Fibroblast of gingiva (primary cell): ENCODE data around the gene TRAPPC14.
A peak's percentile ranks its signal among the peaks of the same experiment; 100 is the strongest.
"Not testable (repeated sequence)": the region's sequence is repeated elsewhere in the genome, so short reads cannot be mapped to it uniquely, and the experiment has no call there.

Experiments used
- DNase-seq: peaks from one replicate; pipeline ENCODE4 v3.0.0-alpha.2; 2011; ENCODE audit warnings: low read depth

TRAPPC14 gene, protein sequence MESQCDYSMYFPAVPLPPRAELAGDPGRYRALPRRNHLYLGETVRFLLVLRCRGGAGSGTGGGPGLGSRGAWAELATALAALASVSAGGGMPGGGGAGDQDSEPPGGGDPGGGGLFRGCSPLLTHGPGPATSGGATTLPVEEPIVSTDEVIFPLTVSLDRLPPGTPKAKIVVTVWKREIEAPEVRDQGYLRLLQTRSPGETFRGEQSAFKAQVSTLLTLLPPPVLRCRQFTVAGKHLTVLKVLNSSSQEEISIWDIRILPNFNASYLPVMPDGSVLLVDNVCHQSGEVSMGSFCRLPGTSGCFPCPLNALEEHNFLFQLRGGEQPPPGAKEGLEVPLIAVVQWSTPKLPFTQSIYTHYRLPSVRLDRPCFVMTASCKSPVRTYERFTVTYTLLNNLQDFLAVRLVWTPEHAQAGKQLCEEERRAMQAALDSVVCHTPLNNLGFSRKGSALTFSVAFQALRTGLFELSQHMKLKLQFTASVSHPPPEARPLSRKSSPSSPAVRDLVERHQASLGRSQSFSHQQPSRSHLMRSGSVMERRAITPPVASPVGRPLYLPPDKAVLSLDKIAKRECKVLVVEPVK

DNA sequence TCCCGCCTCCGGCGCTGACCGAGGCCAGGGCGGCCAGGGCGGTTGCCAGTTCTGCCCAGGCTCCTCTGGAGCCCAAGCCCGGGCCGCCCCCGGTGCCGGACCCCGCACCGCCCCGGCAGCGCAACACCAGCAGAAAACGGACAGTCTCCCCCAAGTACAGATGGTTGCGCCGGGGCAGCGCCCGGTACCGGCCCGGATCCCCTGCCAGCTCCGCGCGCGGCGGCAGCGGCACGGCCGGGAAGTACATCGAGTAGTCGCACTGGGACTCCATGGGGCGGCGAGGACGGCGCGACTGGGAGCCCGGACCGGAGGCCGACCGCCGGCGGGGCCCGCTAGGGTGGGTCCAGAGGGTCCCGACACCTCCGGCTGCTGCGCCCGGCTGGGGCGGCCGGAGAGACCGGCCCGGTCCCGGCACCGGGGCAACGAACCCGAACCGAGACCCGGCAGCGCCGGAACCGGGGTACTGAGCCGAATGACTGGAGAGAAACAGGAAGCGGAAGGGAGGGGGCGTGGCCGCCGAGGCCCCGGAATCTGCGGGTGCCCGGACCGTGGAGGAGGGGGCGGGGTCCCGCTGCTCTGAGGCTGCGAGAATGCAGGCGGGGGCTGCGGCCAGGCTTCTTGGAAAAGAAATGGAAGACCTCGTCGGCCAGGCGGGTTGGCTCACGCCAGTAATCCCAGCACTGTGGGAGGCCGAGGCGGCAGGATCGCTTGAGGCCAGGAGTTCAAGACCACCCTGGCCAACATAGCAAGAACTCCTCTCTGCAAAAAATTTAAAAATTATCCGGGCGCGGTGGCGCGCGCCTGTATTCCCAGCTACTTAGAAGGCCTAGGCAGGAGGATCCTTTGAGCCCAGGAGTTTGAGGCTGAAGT is at the start of gene TRAPPC14:
Gene TRAPPC14 (minus strand): TSS at position 495 of the 870 bp plus-strand sequence. CDS start 224 bp downstream, at position 271.
- DNase-seq, result peak; percentile 72

DNA sequence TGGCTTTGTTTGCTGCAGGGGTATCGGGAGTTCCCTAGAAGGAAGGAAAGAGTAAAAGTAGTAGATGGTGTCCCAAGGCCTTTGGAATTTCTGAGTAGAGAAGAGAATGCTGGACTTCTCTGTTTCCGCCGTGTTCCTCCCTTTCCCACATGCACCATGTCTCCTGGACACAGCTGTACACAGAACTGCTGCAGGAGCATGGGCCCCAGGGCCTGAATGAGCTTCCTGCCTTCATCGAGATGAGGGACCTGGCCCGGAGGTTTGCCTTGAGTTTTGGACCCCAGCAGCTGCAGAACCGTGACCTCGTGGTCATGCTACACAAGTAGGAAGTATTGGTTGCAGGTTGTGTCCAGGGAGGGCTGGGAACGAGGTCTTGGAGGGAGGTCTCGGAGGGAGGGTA is 45.9 kb upstream of the TRAPPC14 start:
- no peak for DNase-seq

DNA sequence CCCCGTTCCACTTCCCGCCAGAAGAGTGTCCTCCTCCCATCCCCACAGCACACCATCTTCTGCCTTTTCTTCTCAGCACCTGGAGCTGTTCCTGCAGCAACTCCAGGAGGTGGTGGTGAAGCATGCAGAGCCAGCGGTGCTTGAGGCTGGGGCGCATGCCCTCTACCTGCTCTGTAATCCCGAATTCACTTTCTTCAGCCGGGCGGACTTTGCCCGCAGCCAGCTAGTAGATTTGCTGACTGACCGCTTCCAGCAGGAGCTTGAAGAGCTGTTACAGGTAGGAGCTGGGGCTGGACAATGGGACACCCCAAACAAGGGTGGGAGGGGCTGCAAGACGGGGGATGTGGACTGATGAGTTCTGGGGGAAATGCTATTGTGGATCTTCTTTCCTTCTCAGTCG is 42.2 kb upstream of the TRAPPC14 start:
- DNase-seq, result no peak

DNA sequence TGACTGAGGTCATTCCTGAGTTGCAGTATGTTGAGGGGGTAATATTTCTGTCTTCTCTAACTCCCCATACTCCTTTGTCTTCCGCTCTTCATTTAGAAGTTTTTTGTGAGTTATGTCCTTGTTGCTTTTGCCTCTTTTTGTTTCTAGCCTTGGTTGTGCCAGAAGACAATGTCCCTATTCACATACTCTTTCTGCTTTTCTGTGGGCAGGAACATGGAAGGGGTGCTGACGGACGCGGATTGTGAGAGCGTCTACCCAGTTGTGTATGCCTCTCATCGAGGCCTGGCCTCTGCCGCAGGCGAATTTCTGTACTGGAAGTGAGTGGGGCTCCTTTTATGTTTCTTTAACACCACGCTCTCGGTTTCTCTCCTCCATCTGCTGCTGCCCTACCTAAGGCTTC is 39.7 kb upstream of the TRAPPC14 start:
- no peak for DNase-seq

DNA sequence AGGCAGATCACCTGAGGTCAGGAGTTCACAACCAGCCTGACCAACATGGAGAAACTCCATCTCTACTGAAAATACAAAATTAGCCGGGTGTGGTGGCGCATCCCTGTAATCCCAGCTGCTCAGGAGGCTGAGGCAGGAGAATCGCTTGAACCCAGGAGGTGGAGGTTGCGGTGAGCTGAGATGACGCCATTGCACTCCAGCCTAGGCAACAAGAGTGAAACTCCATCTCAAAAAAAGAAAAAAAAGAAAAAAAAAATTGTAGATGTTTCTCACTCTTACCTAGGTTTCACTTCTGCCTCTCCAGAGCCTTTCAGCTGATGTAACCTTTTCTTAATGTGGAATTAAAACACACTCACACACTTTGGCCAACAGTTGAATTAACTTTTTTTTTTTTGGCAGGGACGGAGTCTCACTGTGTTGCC is 37.4 kb upstream of the TRAPPC14 start:
- not testable (repeated sequence) for DNase-seq

DNA sequence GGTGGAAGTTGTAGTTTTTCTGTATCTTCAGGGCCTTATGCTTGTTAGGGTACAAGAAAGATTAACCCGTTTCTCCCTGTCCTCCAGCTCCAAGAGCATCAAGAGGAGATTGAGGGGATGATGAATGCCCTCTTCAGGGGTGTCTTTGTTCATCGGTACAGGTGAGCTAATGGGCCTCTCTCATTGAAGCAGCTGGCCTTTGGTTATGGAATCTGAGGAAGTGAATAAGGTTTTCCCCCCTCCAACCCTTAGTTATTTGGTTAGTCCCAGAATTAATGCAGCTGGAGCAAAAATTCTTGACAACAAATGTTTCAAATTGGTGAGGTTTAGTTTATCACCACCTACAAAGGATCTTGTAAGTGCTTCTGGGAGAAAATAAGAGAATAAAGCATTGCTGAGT is 36.7 kb upstream of the TRAPPC14 start:
- no peak for DNase-seq

DNA sequence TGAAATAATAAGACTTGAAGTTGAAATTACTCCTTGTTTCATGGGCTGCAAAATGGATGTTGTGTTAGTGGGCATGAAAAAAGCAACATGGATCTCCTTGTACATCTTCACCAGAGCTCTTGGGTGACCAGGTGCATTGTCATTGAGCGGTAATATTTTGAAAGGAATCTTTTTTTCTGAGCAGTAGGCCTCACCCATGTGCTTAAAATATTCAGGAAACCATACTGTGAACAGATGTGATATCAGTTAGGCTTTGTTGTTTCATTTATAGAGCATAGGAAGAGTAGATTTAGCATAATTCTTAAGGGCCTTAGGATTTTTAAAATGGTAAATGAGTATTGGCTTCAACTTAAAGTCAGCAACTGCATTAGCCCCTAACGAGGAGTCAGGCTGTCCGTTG is 34.4 kb upstream of the TRAPPC14 start:
- no peak for DNase-seq

DNA sequence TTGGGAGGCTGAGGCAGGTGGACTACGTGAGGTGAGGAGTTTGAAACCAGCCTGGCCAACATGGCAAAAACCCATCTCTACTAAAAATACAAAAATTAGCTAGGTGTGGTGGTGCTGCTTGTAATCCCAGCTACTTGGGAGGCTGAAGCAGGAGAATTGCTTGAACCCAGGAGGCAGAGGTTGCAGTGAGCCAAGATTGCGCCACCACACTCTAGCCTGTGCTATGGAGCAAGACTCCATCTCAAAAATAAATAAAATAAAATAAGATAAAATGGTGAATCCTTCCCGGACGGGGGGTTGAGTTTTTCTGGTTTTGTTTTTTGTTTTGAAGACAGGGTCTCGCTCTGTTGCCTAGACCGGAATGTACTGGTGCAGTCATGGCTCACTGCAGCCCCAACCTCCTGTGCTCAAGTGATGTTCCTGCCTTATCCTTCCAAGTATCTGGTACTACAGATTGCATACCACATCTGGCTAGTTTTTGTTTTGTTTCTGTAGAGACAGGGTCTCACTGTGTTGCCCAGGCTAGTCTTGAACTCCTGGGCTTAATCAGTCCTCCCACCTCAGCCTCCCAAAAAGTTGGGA is 33.8 kb upstream of the TRAPPC14 start:
- DNase-seq, result not testable (repeated sequence)

DNA sequence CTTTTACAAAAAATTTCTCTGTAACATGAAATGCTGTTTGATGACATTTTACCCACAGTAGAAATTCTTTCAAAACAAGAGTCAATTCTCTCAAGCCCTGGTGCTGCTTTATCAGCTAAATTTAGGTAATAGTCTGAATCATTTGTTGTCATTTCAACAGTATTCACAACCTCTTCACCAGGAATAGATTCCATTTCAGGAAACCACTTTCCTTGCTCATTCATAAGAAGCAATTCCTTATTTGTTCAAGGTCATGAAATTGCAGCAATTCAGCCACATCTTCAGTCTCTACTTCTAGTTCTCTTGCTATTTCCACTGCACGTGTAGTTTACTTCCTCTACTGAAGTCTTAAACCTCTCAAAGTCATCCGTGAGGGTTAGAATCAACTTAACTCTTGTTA is 33.3 kb upstream of the TRAPPC14 start:
- DNase-seq, result peak; percentile 28

DNA sequence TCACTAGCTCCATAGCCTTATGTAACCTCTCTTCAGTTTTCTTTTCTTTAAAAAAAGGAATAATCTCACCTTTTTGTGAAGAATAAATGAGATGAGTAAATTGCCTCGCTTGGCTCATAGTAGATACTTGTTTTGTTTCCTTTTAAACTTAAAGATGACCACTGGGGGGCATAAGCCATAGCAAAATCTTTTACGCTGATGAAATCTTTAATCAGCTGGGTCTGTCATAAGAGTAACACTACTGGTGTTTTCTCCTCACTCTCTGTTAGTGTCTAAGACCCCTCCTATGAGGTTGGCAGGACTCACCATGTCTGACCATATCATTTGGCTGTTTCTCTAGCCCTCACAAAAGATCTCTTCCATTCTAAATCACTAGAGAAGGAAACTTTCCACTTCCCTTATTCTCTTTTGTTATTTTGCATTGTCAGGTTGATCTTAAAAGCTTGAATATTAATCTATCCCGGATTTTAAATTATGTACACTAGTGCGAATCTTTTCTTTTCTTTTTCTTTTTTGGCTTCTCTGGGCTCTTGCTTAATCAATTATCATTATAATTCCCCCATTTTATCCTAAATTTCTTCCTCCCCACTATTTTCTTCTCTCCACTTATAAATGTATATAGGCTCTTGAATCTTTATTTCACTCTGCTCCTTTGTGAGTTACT is 31.7 kb upstream of the TRAPPC14 start:
- peak; percentile 32 for DNase-seq

DNA sequence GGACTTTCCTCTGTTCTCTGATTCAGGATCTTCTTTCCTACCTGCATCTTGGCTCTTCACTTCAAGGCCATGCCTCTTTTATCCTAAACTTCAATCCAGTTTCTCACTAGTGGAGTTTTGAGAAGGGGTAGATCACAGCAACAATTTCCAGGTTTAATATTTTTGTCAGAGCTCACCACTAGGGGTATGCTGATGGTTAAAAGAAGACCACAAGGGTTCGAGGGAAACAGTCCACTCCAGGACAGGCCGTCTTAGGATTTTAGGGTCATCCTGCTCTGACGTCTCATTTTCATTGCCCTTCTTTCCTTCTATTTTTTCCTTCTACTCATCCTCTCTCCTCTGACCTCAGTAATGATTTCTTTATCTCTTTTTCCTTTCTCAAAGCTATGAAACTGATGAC is 30.5 kb upstream of the TRAPPC14 start:
- no peak for DNase-seq

DNA sequence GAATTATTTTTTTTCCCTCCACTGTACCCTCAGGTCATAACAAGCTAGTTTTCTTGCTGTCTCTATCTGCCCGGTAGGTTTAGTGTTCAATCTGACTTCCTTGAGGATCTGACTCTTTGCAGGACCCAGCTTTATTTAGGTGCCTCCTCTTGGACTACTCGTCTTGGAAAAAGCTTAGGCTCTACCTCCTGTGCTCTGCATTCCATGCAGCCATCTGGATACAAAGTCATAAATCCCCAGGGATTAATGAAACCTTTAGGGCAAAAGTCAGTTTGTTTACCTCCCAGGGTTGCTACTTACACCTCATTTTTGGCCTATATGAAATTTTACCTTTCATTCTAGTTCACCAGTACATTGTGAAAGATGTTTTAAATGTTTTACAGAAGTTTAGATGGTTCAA is 27.2 kb upstream of the TRAPPC14 start:
- no peak for DNase-seq

DNA sequence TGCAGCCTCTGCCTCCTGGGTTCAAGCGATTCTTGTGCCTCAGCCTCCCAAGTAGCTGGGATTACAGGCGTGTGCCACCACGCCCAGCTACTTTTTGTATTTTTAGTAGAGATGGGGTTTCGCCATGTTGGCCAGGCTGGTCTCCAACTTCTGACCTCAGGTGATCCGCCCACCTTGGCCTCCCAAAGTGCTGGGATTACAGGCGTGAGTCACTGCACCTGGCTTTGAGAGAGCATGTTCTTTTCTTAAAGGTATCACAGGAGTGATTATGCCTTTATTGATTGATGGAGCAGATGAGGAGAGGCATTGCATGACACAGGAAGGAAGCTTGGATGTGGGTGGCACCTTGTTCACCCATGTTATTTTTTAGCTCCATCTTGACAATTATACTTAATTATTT is 24.6 kb upstream of the TRAPPC14 start:
- DNase-seq, result not testable (repeated sequence)

DNA sequence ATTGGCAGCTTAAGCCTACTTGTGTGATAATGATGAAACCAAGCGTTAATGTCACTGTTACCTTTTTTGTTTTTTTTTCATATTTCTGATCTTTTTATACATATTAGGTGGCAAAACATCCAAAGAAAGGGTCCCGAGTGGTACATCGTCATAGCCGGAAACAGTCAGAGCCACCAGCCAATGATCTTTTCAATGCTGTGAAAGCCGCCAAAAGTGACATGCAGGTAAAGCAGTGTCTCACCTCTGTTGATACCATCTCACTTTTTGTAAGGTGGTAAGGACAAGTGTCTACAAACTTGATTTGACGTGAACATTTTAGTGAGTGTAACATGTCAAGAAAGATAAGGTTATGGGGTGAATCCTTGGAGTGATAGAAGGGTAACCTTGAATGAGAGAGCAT is 24.1 kb upstream of the TRAPPC14 start:
- DNase-seq, result not testable (repeated sequence)

DNA sequence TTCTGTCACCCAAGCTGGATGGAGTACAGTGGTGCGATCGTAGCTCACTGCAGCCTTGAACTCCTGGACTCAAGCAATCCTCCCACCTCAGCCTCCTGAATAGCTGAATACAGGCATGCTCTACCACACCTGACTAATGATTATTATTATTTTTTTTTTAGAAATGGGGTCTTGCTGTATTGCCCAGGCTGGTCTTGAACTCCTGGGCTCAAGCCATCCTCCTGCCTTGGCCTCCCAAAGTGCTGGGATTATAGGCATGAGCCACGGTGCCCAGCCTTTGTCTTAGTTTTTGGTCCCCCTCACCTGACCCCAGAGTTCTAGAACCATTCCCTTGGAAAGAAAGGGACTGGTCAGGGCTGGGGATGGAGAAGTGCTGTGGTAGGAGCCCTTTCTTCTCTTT is 21.6 kb upstream of the TRAPPC14 start:
- not testable (repeated sequence) for DNase-seq

DNA sequence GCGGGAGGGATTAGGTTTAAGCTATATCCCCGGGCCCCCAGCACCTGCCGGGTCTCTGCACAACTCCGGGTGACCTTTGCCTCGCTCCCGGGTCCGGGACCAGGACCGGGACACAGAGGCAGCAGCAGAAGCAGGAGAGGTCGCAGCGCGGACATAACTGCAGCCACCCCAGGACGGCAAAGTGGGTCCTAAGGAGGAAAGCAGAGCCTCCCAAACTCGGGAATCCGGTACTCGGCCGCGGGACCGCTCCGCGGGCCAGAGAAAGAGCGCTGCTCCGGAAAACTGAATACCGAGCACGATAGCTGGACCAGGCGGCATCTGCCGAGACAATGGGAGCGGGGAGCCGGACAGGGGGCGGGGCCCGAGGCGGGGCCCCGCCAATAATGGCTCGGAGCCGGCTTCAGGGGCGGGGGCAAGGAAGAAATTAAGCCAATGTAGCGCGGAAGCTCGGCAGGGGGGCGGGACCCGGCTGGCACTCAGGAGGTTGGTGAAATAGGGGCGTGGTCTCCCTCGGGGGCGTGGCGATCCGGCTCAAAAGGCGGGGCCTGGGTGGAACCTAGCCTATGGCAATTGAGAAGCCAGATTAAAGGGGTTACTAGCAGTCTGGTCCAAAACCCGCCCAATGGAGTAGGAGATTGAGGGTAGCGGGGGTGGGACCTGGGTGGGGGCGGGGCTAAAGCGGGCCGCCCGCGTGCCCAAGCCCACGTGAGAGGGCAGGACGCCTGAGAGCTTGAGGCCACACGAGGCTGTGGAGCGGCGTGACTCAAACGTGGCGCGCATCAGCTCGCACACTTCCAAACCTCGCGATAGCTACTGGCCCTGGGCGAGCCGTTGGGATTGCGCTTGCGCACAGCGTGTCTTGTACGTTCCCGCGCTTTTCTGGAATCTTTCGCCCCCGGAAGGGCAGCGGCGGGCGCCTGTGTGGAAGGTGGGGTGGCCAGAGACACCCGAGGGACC is 18.8 kb upstream of the TRAPPC14 start, which contains the start of the genes GPC2 and STAG3:
Gene GPC2 (minus strand): TSS at position 337 of the 957 bp plus-strand sequence. CDS start 182 bp downstream, at position 155.
Gene STAG3 (plus strand): TSS at position 874 of the 957 bp plus-strand sequence. CDS start 2,639 bp downstream, outside the sequence.
- peak; percentile 92 for DNase-seq

DNA sequence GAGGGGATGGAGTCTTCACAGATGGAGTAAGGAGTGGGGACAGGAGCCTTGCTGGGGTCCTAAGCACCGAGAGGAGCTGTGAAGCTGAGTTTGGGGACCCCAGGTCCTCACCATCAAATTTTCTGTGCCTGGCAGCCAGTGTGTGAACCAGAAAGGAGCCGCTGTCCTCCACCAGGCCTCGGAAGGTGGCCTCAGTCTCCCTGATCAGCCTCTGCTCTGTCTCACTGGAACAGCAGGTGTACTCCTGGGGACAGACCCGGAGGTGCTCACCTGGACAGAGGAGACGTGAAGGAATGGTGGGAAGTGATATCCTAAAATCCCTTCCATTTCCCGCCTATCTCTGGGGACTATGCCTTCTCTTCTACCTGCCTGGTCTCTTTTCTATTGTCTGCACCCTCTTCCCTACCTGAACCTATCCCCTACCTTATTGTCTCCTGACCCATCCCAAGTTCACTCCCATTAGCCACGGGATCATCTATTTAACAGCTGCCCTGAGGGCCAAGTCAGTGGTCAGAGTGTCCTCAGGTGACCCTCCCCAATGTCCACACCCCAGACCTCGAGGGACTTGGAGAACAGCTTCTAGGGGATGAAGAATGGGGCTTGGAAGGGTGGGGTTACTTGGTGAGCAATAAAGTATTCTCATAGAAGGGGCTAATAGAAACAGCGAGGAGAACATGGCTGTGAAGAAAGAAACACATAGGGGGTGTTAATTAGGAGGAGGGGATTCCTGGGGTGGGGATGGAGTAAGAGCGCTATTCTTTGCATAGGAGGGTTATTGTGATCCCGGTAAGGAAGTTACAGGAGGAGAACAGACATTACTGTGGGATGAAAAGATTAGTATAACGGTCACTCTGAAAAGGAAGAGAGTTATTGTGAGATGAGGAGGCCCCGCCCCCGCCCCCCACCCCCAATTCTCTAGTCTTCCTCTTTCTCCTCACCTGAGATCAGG is 17.8 kb upstream of the TRAPPC14 start:
- DNase-seq, result no peak

DNA sequence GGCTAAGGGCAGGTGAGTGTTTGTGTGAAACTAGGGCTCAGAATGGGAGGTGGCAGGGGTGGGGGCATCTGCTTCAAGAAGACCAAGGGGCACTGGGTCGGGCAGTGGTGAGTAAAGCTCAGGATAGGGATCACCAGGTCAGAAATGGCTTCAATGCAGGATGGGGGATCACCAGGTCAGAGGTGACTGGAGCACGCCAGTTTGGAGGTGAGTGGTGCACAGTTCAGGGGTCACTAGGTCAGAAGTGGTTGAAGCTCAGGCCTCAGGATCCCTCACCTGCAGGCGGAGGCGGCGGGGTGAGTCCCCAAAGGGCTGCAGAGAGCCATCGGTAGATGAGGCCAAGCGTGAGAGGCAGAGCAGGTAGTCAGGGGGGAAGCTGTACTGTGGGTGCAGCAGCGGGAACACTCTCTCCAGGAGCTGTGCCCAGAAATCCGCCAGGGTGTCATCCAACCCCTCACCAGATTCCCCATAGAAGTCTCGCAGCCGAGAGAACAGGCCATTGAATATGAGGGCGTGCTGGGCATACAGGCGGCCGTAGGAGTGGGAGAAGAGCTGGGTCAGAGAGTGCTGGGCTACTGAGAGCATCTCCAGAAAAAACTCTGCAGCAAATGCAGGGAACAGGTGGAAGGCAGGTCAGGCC is 16.9 kb upstream of the TRAPPC14 start:
- DNase-seq, result no peak

DNA sequence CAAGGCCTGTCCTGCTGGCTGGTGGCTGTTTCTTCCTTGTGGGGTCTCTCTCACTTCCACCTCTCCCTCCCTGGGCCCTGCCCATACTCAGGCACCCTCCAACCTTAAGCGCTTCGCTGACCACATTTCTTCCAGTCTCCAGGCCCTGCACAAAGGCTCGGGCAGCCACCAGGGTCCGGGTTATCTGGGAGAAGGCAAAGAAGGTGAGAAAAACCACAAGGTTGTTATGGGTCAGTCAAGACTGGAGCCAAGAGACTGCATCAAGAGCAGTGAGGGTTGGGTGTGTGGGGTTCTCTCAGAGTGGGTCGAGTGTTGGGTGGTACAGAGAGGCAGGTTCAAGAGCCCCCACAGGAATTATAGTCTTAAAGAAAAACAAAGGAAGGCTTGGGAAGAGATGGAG is 16.1 kb upstream of the TRAPPC14 start:
- DNase-seq, result no peak
